GM19395 (cell line): ENCODE results near the gene ARVCF.

Experiments
- ATAC-seq: cut with Tn5 transposase; IDR thresholded peaks from one replicate; pipeline ENCODE4 v1.9.1; 2021; ENCODE audit warnings: mild to moderate bottlenecking, moderate library complexity; ENCODE audit not compliant: unreplicated experiment

The ARVCF gene

DNA sequence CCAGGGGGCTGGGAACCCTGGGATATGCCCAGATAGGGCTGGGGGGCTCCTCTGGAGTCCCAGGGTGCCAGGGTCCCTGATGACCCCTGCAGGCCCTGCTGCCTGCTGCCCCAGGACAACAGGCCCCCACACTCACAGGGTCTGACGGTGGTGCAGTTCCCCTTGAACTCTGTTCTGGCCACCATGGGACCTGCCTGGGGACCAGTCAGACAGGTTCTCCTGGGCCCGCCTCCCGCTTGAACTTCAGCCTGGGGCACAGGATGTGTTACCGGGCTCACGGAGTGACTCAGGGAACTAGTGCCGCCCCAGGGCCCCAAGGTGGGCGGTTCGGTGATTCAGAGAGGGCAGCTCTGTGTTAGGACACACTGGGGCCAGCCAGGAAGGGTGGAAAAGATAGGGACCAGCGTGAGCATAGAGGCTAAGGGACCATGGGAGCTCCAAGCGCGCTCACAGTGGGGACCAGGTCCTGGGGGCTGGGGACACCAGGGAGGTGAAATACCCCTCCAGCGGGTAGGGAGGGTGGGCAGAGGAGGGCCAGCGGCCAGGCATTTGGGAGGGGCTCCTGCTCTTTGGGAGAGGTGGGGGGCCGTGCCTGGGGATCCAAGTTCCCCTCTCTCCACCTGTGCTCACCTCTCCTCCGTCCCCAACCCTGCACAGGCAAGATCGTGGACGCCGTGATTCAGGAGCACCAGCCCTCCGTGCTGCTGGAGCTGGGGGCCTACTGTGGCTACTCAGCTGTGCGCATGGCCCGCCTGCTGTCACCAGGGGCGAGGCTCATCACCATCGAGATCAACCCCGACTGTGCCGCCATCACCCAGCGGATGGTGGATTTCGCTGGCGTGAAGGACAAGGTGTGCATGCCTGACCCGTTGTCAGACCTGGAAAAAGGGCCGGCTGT, 53.5 kb downstream of the ARVCF start:
- ATAC-seq, result no peak

DNA sequence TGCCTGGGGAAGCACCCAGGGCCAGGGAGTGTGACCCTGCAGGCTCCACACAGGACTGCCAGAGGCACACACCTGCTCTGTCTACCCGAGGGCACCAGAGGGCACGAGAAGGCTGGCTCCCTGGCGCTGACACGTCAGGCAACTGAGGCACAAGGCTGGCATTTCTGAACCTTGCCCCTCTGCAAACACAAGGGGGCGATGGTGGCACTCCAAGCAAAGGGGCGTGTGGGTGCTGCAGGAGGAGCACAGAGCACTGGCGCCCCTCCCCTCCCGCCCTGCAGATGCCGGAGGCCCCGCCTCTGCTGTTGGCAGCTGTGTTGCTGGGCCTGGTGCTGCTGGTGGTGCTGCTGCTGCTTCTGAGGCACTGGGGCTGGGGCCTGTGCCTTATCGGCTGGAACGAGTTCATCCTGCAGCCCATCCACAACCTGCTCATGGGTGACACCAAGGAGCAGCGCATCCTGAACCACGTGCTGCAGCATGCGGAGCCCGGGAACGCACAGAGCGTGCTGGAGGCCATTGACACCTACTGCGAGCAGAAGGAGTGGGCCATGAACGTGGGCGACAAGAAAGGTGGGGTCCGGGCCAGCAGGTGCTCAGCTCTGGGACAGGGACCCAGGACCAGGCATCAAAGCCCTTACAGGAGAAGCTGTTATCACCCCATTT, 54.2 kb downstream of the ARVCF start:
- ATAC-seq, result no peak

DNA sequence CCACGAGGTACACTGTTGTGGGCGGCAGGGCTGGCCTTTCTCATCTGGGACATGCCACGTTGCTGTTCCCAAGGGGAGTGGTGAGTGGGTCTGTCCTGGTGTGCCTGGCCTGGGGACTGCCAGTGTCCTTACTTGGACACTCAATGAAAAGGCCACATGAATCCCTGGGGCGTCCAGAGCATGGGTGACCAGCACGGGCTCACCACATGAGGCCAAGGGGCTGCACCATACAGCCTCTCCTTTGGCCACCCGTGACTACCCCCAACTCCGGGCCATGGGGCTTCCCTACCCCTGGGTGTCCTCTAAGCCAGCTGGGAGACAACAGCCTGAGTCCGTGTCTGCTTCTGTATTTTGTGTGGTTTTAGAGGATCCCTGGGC, 54.8 kb downstream of the ARVCF start:
- ATAC-seq, result no peak

DNA sequence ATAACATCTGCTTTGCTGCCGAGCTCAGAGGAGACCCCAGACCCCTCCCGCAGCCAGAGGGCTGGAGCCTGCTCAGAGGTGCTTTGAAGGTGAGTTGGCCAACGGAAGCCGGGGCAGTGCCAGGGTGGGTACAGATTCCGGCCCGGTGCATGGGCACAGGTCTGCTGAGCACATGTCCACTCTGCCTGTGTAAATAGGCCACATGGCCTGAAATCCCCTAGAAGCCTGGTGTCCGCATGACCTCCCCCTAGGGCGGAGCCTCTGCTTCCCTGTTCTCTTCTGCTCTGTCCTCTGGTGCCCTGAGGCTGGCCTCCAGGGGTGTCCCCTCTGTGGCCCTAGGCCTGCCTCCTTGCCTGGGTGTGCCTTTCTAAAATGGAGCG, 55.4 kb downstream of the ARVCF start:
- ATAC-seq, result no peak

DNA sequence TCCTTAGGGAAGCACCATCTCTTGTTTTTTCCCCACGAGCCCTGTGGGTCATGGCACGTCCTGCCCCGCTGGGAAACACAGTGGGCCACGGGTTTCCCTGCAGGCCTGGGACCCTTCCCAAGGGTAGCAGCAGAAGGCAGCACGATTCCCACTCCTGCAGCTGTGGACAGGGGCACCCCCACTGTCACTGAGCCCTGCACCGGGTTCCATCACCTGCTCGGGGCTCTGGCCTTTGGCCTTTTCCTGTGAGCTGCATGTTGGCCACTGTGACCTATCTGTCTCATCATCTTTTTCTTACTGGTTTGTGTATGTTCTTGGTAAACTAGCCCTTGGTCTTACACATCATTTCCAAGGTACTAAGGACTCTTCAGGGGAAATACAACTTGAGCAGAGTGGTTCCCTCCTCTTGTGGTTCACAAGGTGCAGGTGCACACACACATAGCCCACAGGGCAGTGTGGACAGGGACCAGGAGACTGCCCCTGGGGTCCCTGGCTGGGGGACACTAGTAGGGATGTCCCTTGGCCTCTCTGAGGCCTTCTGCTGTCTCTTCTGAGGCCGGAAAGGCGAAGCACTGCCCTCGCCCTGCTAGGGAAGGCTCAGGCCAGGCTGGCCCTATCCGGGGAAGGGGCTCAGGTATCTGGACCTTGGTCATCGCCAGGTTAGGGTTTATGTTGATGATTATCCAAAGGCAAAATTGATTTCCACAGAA, 56.0 kb downstream of the ARVCF start:
- ATAC-seq, result no peak

DNA sequence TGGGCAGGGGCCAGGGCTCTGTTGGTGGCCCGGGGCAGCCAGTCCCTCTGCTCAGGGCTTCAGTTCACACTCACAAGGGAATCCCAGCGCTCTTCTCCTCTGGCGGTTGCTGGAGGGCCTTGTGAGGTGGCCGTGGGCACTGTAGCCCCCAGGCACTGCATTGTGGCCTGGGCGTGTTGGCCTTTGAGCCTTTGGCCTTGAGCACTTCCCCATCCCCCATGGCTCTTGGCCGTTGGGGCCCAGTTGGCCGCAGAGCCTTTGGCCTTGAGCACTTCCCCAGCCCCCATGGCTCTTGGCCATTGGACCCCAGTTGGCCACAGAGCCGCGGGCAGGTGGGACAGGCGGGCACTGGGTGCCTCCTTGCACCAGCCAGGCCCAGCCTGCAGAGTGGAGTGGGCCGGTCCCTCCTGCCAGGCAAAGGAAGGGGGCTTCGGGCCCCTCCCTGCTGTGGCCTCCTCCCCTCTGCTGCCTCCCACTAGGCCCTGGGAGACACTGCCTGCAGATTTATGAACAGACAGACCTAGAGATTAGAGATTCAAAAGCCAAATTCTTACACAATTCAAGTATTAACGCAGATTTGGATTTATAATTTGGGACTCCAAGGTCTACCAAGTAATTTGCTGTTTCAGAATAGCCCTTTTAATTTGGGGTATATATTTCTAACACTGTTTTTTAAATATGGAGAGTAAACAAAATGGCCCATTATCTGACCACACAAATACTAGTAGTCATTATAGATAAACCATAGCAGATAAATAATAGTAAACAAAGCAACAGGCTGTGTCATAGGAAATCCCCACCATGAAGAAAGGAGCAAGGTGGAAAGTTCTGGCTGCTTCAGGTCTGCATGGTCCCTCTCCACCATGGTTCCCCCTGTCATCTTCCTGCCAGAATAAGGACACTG, 56.8 kb downstream of the ARVCF start:
- ATAC-seq, result no peak

DNA sequence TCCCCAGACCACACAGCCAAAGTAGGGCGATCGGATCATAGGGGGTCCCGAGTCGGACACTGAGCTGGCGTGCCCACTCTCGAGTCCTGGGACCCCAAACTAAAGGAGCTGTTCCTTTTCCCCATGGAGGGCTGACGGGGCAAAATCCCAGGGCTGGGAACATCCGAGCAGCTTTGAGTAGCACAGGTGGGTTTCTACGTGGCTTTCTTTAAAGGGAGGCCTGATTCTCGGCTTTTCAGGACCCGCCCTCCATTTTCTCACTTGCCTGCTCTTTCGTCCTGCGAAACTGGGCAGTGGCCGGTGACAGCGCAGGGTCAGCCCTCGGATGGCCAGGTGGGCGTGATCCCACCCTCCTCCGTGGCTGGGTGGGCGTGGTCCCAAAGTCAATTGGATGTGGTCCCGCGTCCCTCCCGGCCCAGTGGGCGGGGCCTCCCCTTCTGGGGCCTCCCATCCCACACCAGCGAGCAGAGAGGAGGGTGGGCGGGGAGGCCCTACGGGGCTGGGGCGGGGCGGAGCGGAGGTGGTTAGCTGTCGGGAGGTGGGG, 57.5 kb downstream of the ARVCF start:
- no peak for ATAC-seq

DNA sequence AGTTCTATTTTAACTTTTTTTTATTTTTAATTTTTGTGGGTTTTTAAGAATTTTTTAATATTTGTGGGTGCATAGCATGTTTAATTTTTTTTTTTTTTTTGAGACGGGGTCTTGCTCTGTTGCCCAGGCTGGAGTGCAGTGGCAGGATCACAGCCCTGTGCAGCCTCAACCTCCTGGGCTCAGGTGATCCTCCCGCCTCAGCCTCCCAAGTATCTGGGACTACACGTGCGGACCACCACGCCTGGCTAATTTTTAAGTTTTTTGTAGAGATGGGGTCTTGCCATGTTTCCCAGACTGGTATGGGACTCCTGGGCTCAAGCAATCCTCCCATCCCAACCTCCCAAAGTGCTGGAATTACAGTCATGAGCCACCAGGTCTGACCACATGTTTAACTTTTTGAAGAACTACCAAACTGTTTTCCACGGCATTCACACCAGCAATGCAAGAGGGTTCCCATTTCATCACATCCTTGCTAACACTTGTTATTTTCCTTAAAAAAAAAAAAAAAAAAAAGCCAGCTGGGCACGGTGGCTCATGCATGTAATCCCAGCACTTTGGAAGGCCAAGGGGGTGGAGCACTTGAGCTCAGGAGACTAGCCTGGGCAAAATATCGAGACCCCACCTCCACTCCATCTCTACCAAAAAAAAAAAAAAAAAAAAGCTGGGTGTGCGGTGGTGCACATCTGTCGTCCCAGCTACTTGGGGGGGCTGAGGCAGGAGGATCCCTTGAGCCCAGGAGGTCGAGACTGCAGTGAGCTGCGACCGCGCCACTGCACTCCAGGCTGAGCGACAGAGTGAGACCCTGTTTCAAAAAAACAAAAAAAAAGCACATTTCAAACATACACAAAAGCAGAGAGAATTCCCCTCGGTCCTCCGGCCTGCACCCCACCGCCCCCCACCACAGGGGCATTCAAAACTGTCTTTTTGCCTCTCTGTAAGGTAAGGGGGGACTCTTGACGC, 58.3 kb downstream of the ARVCF start:
- ATAC-seq, result no peak

DNA sequence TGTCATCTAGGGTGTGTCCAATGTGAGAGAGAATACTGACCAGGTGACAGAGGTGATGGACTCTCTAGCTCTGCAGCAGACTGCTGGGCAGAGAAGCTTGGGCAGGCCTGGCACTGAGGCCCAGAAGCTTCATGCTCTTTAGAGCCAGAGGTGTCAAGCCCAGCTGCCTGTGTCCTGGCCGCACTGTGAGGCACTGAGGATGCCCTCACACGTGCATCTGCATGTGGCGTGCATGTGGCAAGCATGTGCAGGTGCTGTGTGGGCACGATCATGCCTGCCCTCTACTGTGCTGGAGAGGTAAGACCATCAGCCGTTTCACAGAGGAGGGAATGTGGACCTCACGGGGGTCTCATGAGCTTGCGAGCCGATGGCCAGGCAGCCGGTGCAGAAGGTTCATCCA, 59.2 kb downstream of the ARVCF start:
- no peak for ATAC-seq

DNA sequence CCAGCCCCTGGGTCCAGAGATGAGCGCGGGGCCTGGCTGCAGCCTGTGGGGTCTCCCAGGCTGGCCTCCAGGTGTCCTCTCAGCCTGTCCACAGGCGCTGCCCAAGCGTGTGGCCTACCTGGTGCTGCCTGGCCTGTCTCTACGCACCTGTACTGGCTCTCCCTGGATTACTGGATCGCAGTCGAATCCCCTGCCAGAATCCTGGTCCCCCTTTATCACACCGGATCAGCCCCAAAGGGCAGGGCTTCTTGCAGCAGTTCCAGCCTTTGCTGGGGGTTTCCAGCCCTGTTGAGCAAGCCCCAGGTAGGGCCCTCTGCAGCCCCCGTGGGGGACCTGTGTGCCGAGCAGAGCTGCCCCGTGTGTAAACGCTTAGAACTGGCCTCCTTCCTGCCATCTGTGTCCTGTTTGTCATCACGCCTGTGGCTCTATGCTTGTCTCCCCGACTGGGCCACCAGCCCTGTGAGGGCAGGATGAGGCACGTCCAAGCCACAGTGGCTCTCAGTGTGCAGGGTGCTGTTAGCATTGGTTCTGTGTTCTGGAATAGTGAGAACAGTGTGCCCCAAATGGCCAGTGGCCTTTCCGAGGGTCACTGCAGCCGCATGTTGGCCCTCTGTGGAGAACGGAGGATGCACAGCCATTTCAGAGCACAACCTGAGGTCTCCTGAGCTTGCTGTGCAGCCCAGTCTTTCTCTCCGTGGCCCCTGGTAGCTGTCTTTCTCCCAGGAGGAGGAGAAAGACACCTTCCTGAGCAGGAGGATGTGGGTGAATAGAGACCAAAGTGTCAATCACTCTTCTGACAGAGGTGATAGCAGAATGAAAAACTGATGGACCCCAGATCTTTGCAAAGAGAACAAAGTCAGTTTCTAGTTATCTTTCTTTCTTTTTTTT, 61.1 kb downstream of the ARVCF start:
- no peak for ATAC-seq

DNA sequence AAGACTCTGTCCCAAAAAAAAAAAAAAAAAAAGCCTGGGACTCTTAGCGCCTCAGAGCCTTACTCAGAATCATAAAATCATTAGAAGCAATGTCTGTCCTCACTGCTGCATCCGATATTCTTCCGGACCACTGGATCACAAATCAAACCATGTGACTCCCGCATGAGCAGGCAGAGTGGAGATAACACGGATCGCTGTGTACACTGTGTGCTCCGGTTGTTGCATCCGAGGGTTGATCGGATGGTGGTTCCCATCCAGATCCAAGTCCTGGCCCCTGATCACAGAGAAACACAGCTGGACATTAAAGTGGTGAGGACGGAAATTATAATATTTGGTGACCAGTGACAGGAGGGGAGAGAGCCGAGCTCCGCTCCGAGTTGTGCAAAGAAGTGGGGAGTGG, 65.3 kb downstream of the ARVCF start:
- ATAC-seq, result no peak

DNA sequence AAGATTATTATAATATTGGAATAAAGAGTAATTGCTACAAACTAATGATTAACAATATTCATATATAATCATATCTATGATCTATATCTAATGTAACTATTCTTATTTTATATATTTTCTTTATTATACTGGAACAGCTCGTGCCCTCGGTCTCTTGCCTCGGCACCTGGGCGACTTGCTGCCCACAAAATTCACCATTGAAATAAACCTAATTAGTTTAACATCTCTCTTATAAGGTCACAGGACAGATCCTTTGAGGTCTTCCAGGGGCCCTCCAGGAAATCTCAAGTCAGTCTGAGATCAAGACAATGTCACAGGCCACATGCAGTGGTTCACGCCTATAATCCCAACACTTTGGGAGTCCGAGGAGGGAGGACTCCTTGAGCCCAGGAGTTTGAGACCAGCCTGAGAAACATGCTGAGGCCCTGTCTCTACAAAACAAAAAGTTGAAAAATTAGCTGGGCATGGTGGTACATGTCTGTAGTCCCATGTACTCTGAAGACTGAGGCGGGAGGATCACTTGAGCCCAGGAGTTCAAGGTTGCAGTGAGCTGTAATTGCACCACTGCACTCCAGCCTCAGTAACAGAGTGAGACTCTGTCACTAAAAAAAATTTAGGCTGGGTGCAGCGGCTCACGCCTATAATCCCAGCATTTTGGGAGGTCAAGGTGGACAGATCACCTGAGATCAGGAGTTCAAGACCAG, 68.4 kb downstream of the ARVCF start:
- ATAC-seq, result no peak

DNA sequence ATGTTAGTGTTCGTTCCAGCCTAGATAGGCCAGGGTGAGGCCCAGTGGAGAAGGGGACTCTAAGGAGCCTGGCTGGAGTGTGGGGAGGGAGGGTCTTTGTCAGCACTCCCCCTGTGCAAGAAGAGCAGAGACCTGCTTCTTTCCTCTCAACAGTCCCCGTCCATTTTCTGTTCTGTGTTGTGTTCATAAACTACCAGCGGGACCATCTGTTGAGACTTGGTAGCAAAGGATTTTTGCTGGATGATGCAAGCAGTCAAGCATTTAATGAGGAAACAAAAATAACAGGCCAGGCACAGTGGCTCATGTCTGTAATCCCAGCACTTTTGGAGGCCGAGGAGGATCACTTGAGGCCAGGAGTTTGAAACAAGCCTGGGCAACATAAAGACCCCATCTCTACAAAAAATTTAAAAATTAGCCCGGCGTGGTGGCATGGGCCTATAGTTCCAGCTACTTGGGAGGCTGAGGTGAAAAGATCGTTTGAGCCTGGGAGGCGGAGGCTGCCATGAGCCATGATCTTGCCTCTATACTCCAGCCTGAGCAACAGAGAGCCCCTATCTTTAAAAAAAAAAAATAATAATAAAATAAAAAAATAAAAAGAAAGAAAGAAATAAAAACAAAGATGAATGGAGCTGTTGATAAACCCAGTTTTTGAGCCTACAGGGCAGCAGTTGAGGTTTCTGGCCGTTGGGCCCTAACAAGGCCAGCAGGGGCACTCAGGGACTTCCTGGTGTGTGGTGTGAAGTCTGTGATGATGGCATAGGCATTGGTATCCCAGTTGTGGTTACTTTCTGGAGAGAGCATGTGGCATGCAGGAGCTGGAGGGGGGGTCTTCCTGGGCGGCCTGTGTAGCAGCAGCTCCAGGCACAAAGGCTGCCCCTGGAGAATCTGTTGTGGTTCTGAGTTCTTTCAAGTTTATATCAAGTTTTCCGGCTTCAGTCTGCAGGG, 73.3 kb downstream of the ARVCF start:
- ATAC-seq, result no peak

DNA sequence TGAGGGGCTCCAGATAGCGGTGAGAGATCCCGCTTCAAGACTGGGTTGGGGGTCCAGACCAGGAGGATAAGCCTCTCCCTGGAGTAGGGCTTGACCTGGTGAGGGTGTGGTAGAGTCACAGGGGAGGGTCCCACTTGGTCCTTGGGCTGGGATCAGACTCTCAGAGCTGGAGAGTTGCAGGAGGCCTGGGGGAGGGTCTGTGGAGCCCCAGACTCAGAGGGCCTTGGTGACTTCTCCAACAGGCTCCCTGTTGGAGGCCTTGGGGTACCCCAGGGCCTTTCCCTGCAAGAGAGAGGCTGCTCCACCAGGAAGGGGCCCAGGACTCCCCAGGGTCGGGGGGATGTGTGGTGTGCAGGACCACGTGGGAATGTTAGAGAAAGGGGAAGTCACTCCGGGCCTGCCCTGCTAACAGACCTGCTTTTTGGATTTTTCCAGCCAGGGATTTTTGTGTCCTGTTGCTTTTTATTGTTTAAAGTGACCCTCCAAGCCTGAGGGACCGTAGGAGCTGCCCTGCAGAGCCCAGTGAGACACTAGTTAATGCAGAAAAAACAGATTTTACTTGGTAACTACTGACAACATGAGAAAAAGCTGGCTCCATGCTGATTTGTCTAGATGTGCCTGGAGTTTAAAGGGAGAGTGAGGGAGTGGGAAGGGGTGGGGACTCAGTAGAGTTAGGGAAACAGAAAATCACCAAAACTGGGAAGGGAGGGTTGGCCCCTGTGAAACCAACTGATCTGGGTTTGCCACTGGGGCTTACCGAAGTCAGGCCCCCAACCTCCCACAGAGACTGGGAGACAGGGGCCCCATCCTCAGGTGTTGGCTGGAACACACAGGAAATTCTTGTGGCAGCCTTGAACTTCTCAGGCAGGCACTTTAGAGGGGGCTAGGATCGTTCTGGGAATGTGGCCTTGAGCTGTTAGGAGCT, 74.2 kb downstream of the ARVCF start:
- ATAC-seq, result no peak

DNA sequence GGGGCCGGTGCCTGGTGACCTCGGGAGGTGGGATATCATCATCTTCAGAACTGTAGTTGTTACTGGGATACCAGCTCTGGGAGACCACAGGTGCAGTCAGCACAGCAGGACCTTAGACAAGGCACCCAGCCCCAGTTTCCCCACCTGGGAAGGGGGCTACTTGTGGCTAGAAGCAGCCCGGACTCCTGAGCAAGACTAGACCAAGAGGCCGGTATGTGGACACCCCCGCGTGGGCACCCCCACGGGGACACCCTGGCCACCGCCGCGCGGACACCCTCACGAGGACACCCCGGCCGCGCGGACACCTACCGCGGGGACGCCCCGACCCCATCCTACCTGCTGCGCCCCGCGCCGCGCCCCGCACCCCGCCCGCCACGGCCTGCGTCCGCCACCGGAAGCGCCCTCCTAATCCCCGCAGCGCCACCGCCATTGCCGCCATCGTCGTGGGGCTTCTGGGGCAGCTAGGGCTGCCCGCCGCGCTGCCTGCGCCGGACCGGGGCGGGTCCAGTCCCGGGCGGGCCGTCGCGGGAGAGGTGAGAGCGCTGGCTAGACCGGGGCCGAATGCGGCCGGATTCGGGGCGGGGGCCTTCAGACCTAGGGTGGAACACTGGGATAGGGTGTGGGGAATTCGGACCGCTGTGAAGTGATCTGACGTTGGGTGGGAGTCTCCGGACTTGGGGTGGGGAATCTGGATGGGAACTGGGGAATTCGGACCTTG, 75.1 kb downstream of the ARVCF start, which contains the start of the genes COMT and TXNRD2:
Gene COMT, plus strand, starts transcription at position 408 of the 718 bp plus-strand sequence. CDS start 20,755 bp downstream, outside the sequence.
Gene TXNRD2, minus strand, starts transcription at position 454 of the 718 bp plus-strand sequence. Its CDS starts 15 bp downstream, at position 439.
- ATAC-seq, result peak; percentile 53
